ENCODE results near the gene KIF11.

- no peak for TF ChIP-seq EZH2phosphoT487 (IDR thresholded peaks at IDR 0.05; ENCODE audit: unreplicated experiment)
- TF ChIP-seq, protein P1, sequence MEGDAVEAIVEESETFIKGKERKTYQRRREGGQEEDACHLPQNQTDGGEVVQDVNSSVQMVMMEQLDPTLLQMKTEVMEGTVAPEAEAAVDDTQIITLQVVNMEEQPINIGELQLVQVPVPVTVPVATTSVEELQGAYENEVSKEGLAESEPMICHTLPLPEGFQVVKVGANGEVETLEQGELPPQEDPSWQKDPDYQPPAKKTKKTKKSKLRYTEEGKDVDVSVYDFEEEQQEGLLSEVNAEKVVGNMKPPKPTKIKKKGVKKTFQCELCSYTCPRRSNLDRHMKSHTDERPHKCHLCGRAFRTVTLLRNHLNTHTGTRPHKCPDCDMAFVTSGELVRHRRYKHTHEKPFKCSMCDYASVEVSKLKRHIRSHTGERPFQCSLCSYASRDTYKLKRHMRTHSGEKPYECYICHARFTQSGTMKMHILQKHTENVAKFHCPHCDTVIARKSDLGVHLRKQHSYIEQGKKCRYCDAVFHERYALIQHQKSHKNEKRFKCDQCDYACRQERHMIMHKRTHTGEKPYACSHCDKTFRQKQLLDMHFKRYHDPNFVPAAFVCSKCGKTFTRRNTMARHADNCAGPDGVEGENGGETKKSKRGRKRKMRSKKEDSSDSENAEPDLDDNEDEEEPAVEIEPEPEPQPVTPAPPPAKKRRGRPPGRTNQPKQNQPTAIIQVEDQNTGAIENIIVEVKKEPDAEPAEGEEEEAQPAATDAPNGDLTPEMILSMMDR (conservative IDR thresholded peaks at IDR 0.05; ENCODE audit: low read depth in 2 of 2) = no peak
- no peak for TF ChIP-seq EZH2 (IDR thresholded peaks at IDR 0.05; ENCODE audit: low read depth, unreplicated experiment)
- TF ChIP-seq, protein P2, sequence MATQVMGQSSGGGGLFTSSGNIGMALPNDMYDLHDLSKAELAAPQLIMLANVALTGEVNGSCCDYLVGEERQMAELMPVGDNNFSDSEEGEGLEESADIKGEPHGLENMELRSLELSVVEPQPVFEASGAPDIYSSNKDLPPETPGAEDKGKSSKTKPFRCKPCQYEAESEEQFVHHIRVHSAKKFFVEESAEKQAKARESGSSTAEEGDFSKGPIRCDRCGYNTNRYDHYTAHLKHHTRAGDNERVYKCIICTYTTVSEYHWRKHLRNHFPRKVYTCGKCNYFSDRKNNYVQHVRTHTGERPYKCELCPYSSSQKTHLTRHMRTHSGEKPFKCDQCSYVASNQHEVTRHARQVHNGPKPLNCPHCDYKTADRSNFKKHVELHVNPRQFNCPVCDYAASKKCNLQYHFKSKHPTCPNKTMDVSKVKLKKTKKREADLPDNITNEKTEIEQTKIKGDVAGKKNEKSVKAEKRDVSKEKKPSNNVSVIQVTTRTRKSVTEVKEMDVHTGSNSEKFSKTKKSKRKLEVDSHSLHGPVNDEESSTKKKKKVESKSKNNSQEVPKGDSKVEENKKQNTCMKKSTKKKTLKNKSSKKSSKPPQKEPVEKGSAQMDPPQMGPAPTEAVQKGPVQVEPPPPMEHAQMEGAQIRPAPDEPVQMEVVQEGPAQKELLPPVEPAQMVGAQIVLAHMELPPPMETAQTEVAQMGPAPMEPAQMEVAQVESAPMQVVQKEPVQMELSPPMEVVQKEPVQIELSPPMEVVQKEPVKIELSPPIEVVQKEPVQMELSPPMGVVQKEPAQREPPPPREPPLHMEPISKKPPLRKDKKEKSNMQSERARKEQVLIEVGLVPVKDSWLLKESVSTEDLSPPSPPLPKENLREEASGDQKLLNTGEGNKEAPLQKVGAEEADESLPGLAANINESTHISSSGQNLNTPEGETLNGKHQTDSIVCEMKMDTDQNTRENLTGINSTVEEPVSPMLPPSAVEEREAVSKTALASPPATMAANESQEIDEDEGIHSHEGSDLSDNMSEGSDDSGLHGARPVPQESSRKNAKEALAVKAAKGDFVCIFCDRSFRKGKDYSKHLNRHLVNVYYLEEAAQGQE (IDR thresholded peaks at IDR 0.05; ENCODE audit: unreplicated experiment) = no peak
- no peak for TF ChIP-seq POLR2AphosphoS5 (IDR thresholded peaks at IDR 0.05; ENCODE audit: low read depth)
- TF ChIP-seq ZNF331 (CRISPR knock-in tag; IDR thresholded peaks at IDR 0.05; ENCODE audit: low read depth) = no peak
- no peak for TF ChIP-seq CREB1 (CRISPR knock-in tag; IDR thresholded peaks at IDR 0.05; ENCODE audit: low read depth)
- no peak for TF ChIP-seq JUNB (IDR thresholded peaks at IDR 0.05; ENCODE audit: unreplicated experiment)
Observed at GRCh38 chr10:92571649-92572048, 21.3 kb upstream of the KIF11 start.

Data from GM23338 (cell line).